Neuronal stem cell (in vitro differentiated cells): ENCODE data around the gene STK26.

Experiments
- DNase-seq: peaks from one replicate; pipeline ENCODE4 v3.0.0-alpha.2; 2013; ENCODE audit warnings: low spot score
- H2AFZ ChIP-seq: one replicate; pipeline ENCODE4 v1.6.1; 2013; ENCODE audit warnings: mild to moderate bottlenecking, low read length, inconsistent platforms
- H2AK5ac ChIP-seq: 2 replicates; pipeline ENCODE4 v1.6.1; 2013; ENCODE audit warnings: low read depth, mild to moderate bottlenecking, inconsistent platforms, low read length, moderate library complexity, mixed read lengths
- H2BK120ac ChIP-seq: 2 replicates; pipeline ENCODE4 v1.6.1; 2013; ENCODE audit warnings: low read depth, mild to moderate bottlenecking, inconsistent platforms, low read length, moderate library complexity, mixed read lengths
- H2BK12ac ChIP-seq: one replicate; pipeline ENCODE4 v1.6.1; 2013; ENCODE audit warnings: low read length, inconsistent platforms
- H2BK15ac ChIP-seq: 2 replicates; pipeline ENCODE4 v1.6.1; 2013; ENCODE audit warnings: mild to moderate bottlenecking, low read length, inconsistent platforms, mixed read lengths
- H2BK5ac ChIP-seq: one replicate; pipeline ENCODE4 v1.6.1; 2013; ENCODE audit warnings: inconsistent platforms, mild to moderate bottlenecking, low read length, moderate library complexity
- H3K14ac ChIP-seq: one replicate; pipeline ENCODE4 v1.6.1; 2013; ENCODE audit warnings: low read length, inconsistent platforms
- H3K18ac ChIP-seq: 2 replicates; pipeline ENCODE4 v1.6.1; 2013; ENCODE audit warnings: low read length, inconsistent platforms
- H3K23ac ChIP-seq: 2 replicates; pipeline ENCODE4 v1.6.1; 2013; ENCODE audit warnings: low read depth, mild to moderate bottlenecking, mixed read lengths, low read length, inconsistent platforms; ENCODE audit not compliant: poor library complexity
- H3K27ac ChIP-seq: replicated peaks from 3 replicates; pipeline ENCODE4 v1.5.1; 2013; ENCODE audit warnings: low read length, inconsistent platforms
- H3K27me3 ChIP-seq, 3 experiments: 2 replicates each; pipeline ENCODE4 v1.6.1; 2013; ENCODE audit warnings: low read length in 3 of 3, mild to moderate bottlenecking in 2 of 3, inconsistent platforms in 1 of 3, low read depth in 1 of 3, mixed read lengths in 1 of 3, moderate library complexity in 1 of 3; ENCODE audit not compliant: control insufficient read depth in 3 of 3, insufficient read depth in 3 of 3
- H3K36me3 ChIP-seq, 2 donors: replicated peaks in 1 of 2; 2 replicates each; pipeline ENCODE4 v1.6.1; 2013; ENCODE audit warnings: low read length in 2 of 2; ENCODE audit not compliant: control insufficient read depth in 2 of 2, insufficient read depth in 2 of 2
- H3K4ac ChIP-seq: 2 replicates; pipeline ENCODE4 v1.6.1; 2013; ENCODE audit warnings: inconsistent platforms, mild to moderate bottlenecking, low read length, moderate library complexity
- H3K4me1 ChIP-seq, 2 donors: 1 replicate in 1 of 2; 2 replicates in 1 of 2; pipeline ENCODE4 v1.6.1; 2013; ENCODE audit warnings: low read length in 2 of 2, low read depth in 1 of 2; ENCODE audit not compliant: control insufficient read depth in 2 of 2, insufficient read depth in 1 of 2
- H3K4me2 ChIP-seq: one replicate; pipeline ENCODE4 v1.6.1; 2013; ENCODE audit warnings: mild to moderate bottlenecking, low read length, inconsistent platforms; ENCODE audit not compliant: insufficient read depth, poor library complexity, severe bottlenecking
- H3K4me3 ChIP-seq, 2 donors: 2 replicates each; pipeline ENCODE4 v1.5.1; 2013; ENCODE audit warnings: low read length in 2 of 2, mild to moderate bottlenecking in 2 of 2, inconsistent platforms in 1 of 2, moderate library complexity in 1 of 2
- H3K79me1 ChIP-seq: one replicate; pipeline ENCODE4 v1.6.1; 2013; ENCODE audit warnings: low read depth, mild to moderate bottlenecking, inconsistent platforms, low read length, moderate library complexity
- H3K9ac ChIP-seq: one replicate; pipeline ENCODE4 v1.6.1; 2013; ENCODE audit warnings: mild to moderate bottlenecking, low read depth, low read length, inconsistent platforms; ENCODE audit not compliant: poor library complexity
- H3K9me3 ChIP-seq, 2 donors: replicated peaks in 1 of 2; 2 replicates each; pipeline versions ENCODE3 to v1.6.1; 2013; ENCODE audit warnings: low read length in 2 of 2, mild to moderate bottlenecking in 2 of 2, inconsistent platforms in 1 of 2, low read depth in 1 of 2, mixed read lengths in 1 of 2, moderate library complexity in 1 of 2; ENCODE audit not compliant: control insufficient read depth in 2 of 2, insufficient read depth in 1 of 2
- H4K8ac ChIP-seq: one replicate; pipeline ENCODE4 v1.6.1; 2013; ENCODE audit warnings: low read depth, mild to moderate bottlenecking, inconsistent platforms, low read length, moderate library complexity
- H4K91ac ChIP-seq: one replicate; pipeline ENCODE4 v1.6.1; 2013; ENCODE audit warnings: low read length, low read depth, mild to moderate bottlenecking, inconsistent platforms; ENCODE audit not compliant: poor library complexity
- WGBS, 2 donors: extraction: QIAGEN DNeasy Blood & Tissue Kit; methylation state at CpG; one replicate each; pipeline ENCODE4 v1.1.7; 2013; ENCODE audit warnings: missing lambda C conversion rate in 2 of 2, mixed read lengths in 1 of 2; ENCODE audit not compliant: insufficient read length in 2 of 2, insufficient replicate concordance in 1 of 2; ENCODE audit errors: extremely low coverage in 2 of 2; 5-methylcytosine and 5-hydroxymethylcytosine counted together

Gene STK26

DNA sequence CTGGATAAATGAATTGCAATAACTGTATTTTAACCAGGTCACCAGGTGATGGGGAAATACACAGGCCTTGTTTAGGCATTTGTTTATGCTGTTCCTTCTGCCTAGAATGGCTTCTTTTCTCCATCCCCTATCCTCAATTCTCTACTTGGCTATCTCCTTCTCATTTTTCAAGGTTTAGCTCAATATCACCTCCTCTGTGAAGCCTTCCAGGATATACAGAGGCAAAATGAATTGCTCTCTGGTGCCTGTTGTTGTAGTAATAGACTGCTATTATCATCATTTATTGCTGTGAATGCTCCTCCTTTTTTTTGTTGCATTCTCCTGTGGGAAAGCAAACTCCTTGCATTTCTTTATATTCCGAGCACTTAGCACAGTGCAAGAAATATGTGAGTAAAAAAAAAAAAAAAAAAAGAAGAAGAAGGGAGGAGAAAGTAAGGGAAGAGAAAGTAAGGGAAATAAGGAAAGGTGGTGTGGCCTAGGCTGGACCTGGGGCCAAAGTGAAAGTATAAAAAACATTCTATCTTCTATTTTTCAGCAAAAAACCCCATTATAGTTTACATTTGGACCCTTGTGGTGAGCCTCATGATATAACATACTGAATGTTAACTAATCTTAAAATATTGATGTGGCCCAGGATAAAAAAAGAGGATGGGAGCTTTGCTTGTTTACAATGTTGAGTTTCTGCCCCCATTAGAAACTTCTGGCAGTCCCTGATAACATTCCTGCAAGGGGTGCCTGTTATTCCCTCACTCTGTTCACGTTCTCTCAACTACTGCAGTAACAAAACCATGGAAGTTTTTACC lies 6.3 kb upstream of the STK26 start:
- no peak overlapping the region for H3K4ac ChIP-seq

GRCh38 chrX:132017431-132018185 lies 5.5 kb upstream of the STK26 start:
- no peak overlapping the region for H2BK12ac ChIP-seq
- no peak overlapping the region for H3K4me3 ChIP-seq
- H3K4me2 ChIP-seq: no peak overlapping the region
- no peak overlapping the region for H3K18ac ChIP-seq
- no CpG with 5 or more reads among the region's 1 CpG for WGBS, 2 donors
- H3K9me3 ChIP-seq: no peaks in the 10 kb centered on the region
- H3K4me1 ChIP-seq: no peaks in the 10 kb centered on the region
- no peak overlapping the region for H2AFZ ChIP-seq
- H2BK5ac ChIP-seq: no peak overlapping the region
- H3K27me3 ChIP-seq: peaks cover 0 to 19% (median 0%) of the 10 kb centered on the region in 3 experiments
- H3K27ac ChIP-seq: no peak overlapping the region
- H4K91ac ChIP-seq: no peak overlapping the region
- H2BK15ac ChIP-seq: no peak overlapping the region
- no peak overlapping the region for H3K9ac ChIP-seq
- no peaks in the 10 kb centered on the region for H3K79me1 ChIP-seq
- H3K36me3 ChIP-seq: no peaks in the 10 kb centered on the region
- no peak overlapping the region for H3K23ac ChIP-seq
- no peak overlapping the region for H2BK120ac ChIP-seq
- no peak for DNase-seq
- no peak overlapping the region for H2AK5ac ChIP-seq
- no peak overlapping the region for H4K8ac ChIP-seq
- H3K4ac ChIP-seq: no peak overlapping the region
- no peak overlapping the region for H3K14ac ChIP-seq

More for the DNA sequence above, 6.3 kb upstream of the STK26 start:
- H3K36me3 ChIP-seq: no peaks in the 10 kb centered on the region
- no peak overlapping the region for H3K23ac ChIP-seq
- H3K27me3 ChIP-seq: peaks cover 0 to 13% (median 0%) of the 10 kb centered on the region in 3 experiments
- no peak overlapping the region for H3K18ac ChIP-seq
- no peak overlapping the region for H2BK12ac ChIP-seq
- no peak for DNase-seq
- H2AK5ac ChIP-seq: no peak overlapping the region
- H2BK5ac ChIP-seq: no peak overlapping the region
- H2AFZ ChIP-seq: no peak overlapping the region
- no peaks in the 10 kb centered on the region for H3K4me1 ChIP-seq
- no peak overlapping the region for H3K9ac ChIP-seq
- H3K27ac ChIP-seq: no peak overlapping the region
- no peak overlapping the region for H4K8ac ChIP-seq
- no peak overlapping the region for H2BK15ac ChIP-seq
- no peaks in the 10 kb centered on the region for H3K79me1 ChIP-seq
- no peak overlapping the region for H3K4me3 ChIP-seq
- H4K91ac ChIP-seq: no peak overlapping the region
- H3K14ac ChIP-seq: no peak overlapping the region
- no peaks in the 10 kb centered on the region for H3K9me3 ChIP-seq
- no peak overlapping the region for H3K4me2 ChIP-seq
- no peak overlapping the region for H2BK120ac ChIP-seq
- no CpG with 5 or more reads among the region's 2 CpGs for WGBS, 2 donors

- Histone ChIP-seq H2BK15ac (no peak overlapping the region), H2AK5ac (no peak overlapping the region), H3K14ac (no peak overlapping the region)
Observed at GRCh38 chrX:132022198-132022966, 720 bp upstream of the STK26 start.

More at GRCh38 chrX:132022198-132022966, 720 bp upstream of the STK26 start:
- no peaks in the 10 kb centered on the region for H3K4me1 ChIP-seq
- no CpG with 5 or more reads among the region's 24 CpGs for WGBS, 2 donors
- no peak overlapping the region for H4K91ac ChIP-seq
- H3K4me2 ChIP-seq: peak overlapping the region; percentile 57
- H3K79me1 ChIP-seq: no peaks in the 10 kb centered on the region
- H3K27ac ChIP-seq: peak overlapping the region; percentile 71
- no peaks in the 10 kb centered on the region for H3K36me3 ChIP-seq
- no peak overlapping the region for H2BK120ac ChIP-seq
- H2BK12ac ChIP-seq: no peak overlapping the region
- H3K4me3 ChIP-seq: peak overlapping the region; percentile 68 to 78
- H2BK5ac ChIP-seq: no peak overlapping the region
- H3K27me3 ChIP-seq: peaks cover 0 to 45% (median 0%) of the 10 kb centered on the region in 3 experiments
- no peak overlapping the region for H4K8ac ChIP-seq
- peak overlapping the region; percentile 93 for H2AFZ ChIP-seq
- H3K9ac ChIP-seq: peak overlapping the region; percentile 44
- DNase-seq: no peak
- H3K4ac ChIP-seq: no peak overlapping the region
- H3K9me3 ChIP-seq: no peaks in the 10 kb centered on the region
- peak overlapping the region; percentile 90 for H3K18ac ChIP-seq
- no peak overlapping the region for H3K23ac ChIP-seq
